Osteocyte (in vitro differentiated cells): Measurements from ENCODE around the gene SMIM10L2A. TPM values are rescaled to one million over a fixed set of nuclear protein-coding genes. Genes with fewer than 3 reads are reported as not detected.

ENCODE experiments used
- DNase-seq: peaks from one replicate; pipeline ENCODE4 v3.0.0; 2021; ENCODE audit warnings: mixed read lengths; ENCODE audit not compliant: unreplicated experiment; ENCODE audit errors: extremely low spot score
- H3K27ac Mint-ChIP-seq: one replicate; pipeline ENCODE4 v1.8.0; 2021; ENCODE audit warnings: mild to moderate bottlenecking, mixed read lengths; ENCODE audit not compliant: unreplicated experiment
- H3K27me3 Mint-ChIP-seq: one replicate; pipeline ENCODE4 v1.8.0; 2021; ENCODE audit warnings: mixed read lengths; ENCODE audit not compliant: unreplicated experiment
- H3K36me3 Mint-ChIP-seq: one replicate; pipeline ENCODE4 v1.8.0; 2021; ENCODE audit warnings: mixed read lengths; ENCODE audit not compliant: unreplicated experiment
- H3K4me1 Mint-ChIP-seq: one replicate; pipeline ENCODE4 v1.8.0; 2021; ENCODE audit warnings: mixed read lengths; ENCODE audit not compliant: unreplicated experiment
- H3K4me3 Mint-ChIP-seq: one replicate; pipeline ENCODE4 v1.8.0; 2021; ENCODE audit warnings: mild to moderate bottlenecking, moderate library complexity, mixed read lengths; ENCODE audit not compliant: unreplicated experiment
- H3K9me3 Mint-ChIP-seq: one replicate; pipeline ENCODE4 v1.8.0; 2021; ENCODE audit warnings: mixed read lengths; ENCODE audit not compliant: unreplicated experiment
- total RNA-seq: library from RNA; stranded (reverse); gene quantifications from 2 replicates; pipeline ENCODE4 v1.2.1, GENCODE V29; 2021
- TF ChIP-seq, protein P1 (sequence below): fragments of 200-600 bp; sonication (generic); IDR thresholded peaks from 2 replicates; pipeline ENCODE4 v1.5.0; 2021; ENCODE audit warnings: antibody characterized with exemption, mild to moderate bottlenecking, moderate library complexity

SMIM10L2A gene
- total RNA-seq, 1 donor from 2014 or later: 0.32 TPM

- DNase-seq: no peak
- Mint-ChIP-seq H3K36me3 (no peaks in the 10 kb centered on the region), H3K9me3 (no peaks in the 10 kb centered on the region), H3K4me3 (no peak overlapping the region), H3K4me1 (no peaks in the 10 kb centered on the region), H3K27me3 (peaks cover 10% of the 10 kb centered on the region), H3K27ac (no peak overlapping the region)
- TF ChIP-seq, protein P1, sequence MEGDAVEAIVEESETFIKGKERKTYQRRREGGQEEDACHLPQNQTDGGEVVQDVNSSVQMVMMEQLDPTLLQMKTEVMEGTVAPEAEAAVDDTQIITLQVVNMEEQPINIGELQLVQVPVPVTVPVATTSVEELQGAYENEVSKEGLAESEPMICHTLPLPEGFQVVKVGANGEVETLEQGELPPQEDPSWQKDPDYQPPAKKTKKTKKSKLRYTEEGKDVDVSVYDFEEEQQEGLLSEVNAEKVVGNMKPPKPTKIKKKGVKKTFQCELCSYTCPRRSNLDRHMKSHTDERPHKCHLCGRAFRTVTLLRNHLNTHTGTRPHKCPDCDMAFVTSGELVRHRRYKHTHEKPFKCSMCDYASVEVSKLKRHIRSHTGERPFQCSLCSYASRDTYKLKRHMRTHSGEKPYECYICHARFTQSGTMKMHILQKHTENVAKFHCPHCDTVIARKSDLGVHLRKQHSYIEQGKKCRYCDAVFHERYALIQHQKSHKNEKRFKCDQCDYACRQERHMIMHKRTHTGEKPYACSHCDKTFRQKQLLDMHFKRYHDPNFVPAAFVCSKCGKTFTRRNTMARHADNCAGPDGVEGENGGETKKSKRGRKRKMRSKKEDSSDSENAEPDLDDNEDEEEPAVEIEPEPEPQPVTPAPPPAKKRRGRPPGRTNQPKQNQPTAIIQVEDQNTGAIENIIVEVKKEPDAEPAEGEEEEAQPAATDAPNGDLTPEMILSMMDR: no peak
Measured at GRCh38 chrX:135425026-135425965, 3.6 kb downstream of the SMIM10L2A start.

DNA sequence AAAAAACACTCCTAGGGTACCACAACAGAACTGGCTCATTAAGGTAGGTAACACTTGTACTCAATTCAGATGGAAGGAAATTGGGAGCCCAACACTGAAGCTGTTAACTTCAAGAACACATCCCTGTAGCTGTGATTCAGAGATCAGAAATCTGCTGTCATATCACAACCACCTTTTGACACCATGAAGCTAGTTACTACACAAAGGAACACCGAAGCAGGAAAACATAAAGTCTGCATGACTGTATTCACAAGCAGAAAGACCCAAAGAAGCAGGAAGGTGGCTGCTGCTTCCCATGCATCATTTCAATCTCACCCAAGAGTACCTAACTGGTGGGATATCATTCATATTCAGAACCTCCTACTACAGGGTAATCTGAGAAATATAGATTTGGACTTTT lies 7.7 kb downstream of the SMIM10L2A start:
- DNase-seq: no peak
- Mint-ChIP-seq H3K27ac (no peak overlapping the region), H3K9me3 (peaks cover 12% of the 10 kb centered on the region), H3K4me1 (no peaks in the 10 kb centered on the region), H3K4me3 (no peak overlapping the region), H3K27me3 (peaks cover 17% of the 10 kb centered on the region), H3K36me3 (no peaks in the 10 kb centered on the region)
- TF ChIP-seq, protein P1: no peak

- no peak overlapping the region for H3K27ac Mint-ChIP-seq
- no peaks in the 10 kb centered on the region for H3K36me3 Mint-ChIP-seq
- H3K4me1 Mint-ChIP-seq: no peaks in the 10 kb centered on the region
- H3K9me3 Mint-ChIP-seq: peaks cover 12% of the 10 kb centered on the region
- no peak for DNase-seq
- peaks cover 13% of the 10 kb centered on the region for H3K27me3 Mint-ChIP-seq
- TF ChIP-seq, protein P1: no peak
- no peak overlapping the region for H3K4me3 Mint-ChIP-seq
Measured at GRCh38 chrX:135431886-135432285, 10.1 kb downstream of the SMIM10L2A start.

DNA sequence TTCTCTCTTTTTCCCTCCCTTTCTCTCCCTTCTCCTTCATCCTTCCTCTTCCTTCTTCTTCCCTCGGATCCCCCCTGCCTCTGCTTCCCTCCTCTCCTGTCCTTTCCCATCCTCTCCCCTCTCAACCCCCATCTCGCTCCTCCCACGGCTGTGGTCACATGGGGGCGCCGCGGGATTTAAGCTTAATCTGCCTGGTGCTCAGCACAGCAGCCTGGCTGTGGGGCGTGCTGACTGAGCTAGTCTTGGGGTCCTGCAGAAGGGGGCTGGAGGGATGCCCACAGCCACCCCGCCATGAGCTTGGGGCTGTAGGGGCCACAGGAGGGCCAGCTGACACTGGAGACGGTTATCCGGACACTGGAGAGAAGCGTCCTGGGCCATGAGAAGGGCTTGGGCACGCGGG lies 10.7 kb downstream of the SMIM10L2A start:
- Mint-ChIP-seq H3K9me3 (peaks cover 12% of the 10 kb centered on the region), H3K36me3 (no peaks in the 10 kb centered on the region), H3K27ac (no peak overlapping the region), H3K27me3 (peaks cover 9% of the 10 kb centered on the region), H3K4me3 (no peak overlapping the region), H3K4me1 (no peaks in the 10 kb centered on the region)
- TF ChIP-seq, protein P1: no peak
- DNase-seq: no peak

DNA sequence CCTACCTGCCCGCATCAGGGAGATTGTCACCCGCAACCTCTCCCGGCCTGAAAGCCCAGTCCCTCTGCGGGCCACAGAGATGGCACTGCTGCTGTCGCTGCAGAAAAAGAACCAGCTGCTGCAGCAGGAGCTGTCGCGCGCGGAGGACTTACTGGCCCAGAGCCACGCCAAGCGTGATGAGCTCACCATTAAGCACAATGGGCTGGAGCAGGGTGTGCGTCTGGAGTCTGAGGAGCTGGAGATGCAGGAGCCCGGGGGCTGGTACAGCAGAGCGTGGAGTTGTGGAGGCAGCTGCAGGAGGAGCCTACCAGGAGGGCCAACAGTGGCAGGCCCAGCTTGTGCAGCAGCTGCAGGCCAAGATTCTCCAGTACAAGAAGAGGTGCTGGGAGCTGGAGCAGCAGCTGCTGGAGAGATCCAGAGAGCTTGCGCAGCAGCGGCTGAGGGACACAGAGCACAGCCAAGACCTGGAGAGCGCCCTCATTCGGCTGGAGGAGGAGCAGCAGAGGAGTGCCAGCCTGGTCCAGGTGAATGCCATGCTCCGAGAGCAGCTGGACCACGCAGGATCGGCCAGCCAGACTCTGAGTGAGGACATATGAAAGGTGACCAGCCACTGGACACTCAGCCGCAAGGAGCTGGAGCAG lies 11.3 kb downstream of the SMIM10L2A start:
- no peak for DNase-seq
- TF ChIP-seq, protein P1: no peak
- no peak overlapping the region for H3K4me3 Mint-ChIP-seq
- H3K27me3 Mint-ChIP-seq: peaks cover 9% of the 10 kb centered on the region
- no peaks in the 10 kb centered on the region for H3K36me3 Mint-ChIP-seq
- no peaks in the 10 kb centered on the region for H3K4me1 Mint-ChIP-seq
- H3K9me3 Mint-ChIP-seq: peaks cover 12% of the 10 kb centered on the region
- H3K27ac Mint-ChIP-seq: no peak overlapping the region
